ENCODE data around the gene BBC3.
"Not testable (repeated sequence)": the region's sequence is repeated elsewhere in the genome, so short reads cannot be mapped to it uniquely, and the experiment has no call there.

The BBC3 gene

GRCh38 chr19:47264629-47265028, 33.6 kb upstream of the BBC3 start:
- Mint-ChIP-seq H3K4me1 (peaks cover 15% of the 10 kb centered on the region), H3K4me3 (no peak overlapping the region), H3K27ac (no peak overlapping the region), H3K27me3 (no peaks in the 10 kb centered on the region), H3K9me3 (no peaks in the 10 kb centered on the region)
- no peak for DNase-seq
- peak; percentile 39 for ATAC-seq

DNA sequence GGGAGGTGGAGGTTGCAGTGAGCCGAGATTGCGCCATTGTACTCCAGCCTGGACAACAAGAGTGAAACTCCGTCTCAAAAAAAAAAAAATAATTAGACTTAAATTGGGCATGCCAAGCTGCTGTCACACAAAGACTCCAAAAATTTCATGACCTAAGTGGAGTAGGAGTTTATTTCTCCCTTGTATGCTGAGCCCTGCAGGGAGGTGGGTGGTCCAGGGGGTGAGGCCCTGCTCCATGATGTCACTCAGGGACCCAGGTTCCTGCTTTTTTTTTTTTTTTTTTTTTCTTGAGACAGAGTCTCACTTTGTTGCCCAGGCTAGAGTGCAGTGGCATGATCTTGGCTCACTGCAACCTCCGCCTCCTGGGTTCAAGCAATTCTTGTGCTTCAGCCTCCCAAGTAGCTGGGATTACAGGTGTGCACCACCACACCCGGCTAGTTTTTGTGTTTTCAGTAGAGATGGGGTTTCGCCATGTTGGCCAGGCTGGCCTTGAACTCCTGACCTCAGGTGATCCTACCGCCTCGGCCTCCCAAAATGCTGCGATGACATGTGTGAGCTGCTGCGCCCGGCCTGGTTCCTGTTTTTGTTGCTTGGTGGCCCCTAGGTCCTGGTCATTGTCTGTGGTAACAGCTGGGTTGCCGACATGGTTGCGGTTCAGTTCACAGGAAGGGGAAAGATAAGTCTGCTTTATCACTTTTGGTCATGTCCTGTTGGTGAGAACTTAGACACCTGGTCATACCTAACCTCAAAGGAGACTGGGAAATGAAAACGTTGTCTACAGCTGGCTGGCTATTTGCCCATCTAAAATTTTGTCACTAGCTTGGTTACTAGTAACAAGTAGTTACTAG, 31.2 kb upstream of the BBC3 start:
- not testable (repeated sequence) for H3K4me3 Mint-ChIP-seq, ATAC-seq, DNase-seq, H3K27me3 Mint-ChIP-seq, H3K9me3 Mint-ChIP-seq
- H3K4me1 Mint-ChIP-seq: peaks cover 39% of the 10 kb centered on the region
- H3K27ac Mint-ChIP-seq: peak overlapping the region in 1 of 2 donors; percentile 23

DNA sequence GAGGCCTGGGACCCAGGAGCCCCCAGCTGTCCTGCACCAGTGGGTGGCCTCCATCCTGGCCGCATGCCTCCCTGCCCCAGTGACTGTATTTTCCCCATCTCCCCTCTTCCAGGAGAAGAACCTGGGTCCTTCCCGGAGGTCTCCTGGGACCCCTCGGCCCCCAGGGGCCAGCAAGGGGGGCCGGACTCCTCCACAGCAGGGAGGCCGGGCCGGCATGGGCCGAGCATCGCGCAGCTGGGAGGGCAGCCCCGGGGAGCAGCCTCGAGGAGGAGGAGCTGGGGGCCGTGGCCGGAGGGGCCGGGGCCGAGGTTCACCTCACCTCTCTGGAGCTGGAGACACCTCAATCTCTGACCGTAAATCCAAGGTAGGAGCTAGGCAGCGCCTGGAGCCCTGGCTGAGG, 29.5 kb upstream of the BBC3 start:
- Mint-ChIP-seq H3K4me3 (no peak overlapping the region), H3K4me1 (peaks cover 50% of the 10 kb centered on the region), H3K9me3 (no peaks in the 10 kb centered on the region), H3K27ac (no peak overlapping the region), H3K27me3 (no peaks in the 10 kb centered on the region)
- DNase-seq: no peak
- no peak for ATAC-seq

GRCh38 chr19:47258895-47259555, 28.0 kb upstream of the BBC3 start:
- Mint-ChIP-seq H3K4me3 (peak overlapping the region in 1 of 2 donors; percentile 71), H3K4me1 (peaks cover 50% of the 10 kb centered on the region), H3K27me3 (no peaks in the 10 kb centered on the region), H3K9me3 (no peaks in the 10 kb centered on the region), H3K27ac (peak overlapping the region in 1 of 2 donors; percentile 68)
- ATAC-seq: no peak
- DNase-seq: no peak

- Mint-ChIP-seq H3K9me3 (no peaks in the 10 kb centered on the region), H3K27ac (peak overlapping the region; percentile 68 to 75), H3K27me3 (no peaks in the 10 kb centered on the region), H3K4me1 (peaks cover 50% of the 10 kb centered on the region), H3K4me3 (peak overlapping the region; percentile 71 to 87)
- DNase-seq (no peak), ATAC-seq (no peak)
Observed at GRCh38 chr19:47258434-47258833, 27.4 kb upstream of the BBC3 start.

DNA sequence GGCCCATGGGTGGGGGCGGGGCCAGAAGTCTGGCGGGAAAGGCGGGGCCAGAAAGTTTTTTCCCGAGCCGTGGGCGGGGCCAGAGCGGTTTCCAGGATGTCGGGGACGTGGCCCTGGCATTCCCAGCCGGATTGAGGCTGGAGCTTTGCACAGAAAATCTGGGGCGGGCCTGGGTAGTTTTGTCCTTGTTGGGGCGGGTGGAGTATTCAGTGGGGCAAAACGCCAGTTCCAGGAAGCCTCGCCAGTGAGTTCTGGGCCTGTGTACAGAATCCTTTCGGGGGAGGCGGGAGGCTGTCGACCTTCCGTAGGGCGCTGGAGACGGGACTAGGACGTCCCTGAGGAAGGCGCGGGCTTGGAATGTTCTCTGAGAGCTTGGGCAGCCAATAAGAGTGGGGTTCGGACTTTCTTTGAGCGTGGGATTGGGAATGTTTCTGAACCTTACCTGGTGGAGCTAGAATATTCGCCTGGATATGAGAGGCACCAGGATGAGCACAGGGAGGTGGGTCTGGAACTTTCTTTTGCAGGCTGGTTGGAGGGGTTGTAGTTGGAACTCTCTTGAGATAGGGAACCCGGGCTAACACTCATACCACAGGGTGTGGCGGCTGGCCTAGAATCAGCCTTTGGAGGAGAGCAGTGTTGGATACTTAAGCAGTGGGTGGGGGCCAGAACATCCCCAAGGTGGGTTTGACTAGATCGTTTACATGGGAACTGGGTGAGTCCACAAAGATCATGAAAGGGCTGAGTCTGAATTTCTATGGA, 26.6 kb upstream of the BBC3 start:
- ATAC-seq (peak; percentile 16), DNase-seq (no peak)
- Mint-ChIP-seq H3K27me3 (no peaks in the 10 kb centered on the region), H3K9me3 (no peaks in the 10 kb centered on the region), H3K4me1 (peaks cover 50% of the 10 kb centered on the region), H3K4me3 (peak overlapping the region; percentile 87 to 95), H3K27ac (peak overlapping the region; percentile 95 to 98)

GRCh38 chr19:47256693-47257410, 25.9 kb upstream of the BBC3 start:
- H3K4me1 Mint-ChIP-seq: peaks cover 50% of the 10 kb centered on the region
- peak overlapping the region; percentile 95 to 98 for H3K27ac Mint-ChIP-seq
- ATAC-seq: peak; percentile 89
- peak overlapping the region; percentile 87 to 95 for H3K4me3 Mint-ChIP-seq
- H3K9me3 Mint-ChIP-seq: no peaks in the 10 kb centered on the region
- no peaks in the 10 kb centered on the region for H3K27me3 Mint-ChIP-seq
- peak; percentile 100 for DNase-seq

DNA sequence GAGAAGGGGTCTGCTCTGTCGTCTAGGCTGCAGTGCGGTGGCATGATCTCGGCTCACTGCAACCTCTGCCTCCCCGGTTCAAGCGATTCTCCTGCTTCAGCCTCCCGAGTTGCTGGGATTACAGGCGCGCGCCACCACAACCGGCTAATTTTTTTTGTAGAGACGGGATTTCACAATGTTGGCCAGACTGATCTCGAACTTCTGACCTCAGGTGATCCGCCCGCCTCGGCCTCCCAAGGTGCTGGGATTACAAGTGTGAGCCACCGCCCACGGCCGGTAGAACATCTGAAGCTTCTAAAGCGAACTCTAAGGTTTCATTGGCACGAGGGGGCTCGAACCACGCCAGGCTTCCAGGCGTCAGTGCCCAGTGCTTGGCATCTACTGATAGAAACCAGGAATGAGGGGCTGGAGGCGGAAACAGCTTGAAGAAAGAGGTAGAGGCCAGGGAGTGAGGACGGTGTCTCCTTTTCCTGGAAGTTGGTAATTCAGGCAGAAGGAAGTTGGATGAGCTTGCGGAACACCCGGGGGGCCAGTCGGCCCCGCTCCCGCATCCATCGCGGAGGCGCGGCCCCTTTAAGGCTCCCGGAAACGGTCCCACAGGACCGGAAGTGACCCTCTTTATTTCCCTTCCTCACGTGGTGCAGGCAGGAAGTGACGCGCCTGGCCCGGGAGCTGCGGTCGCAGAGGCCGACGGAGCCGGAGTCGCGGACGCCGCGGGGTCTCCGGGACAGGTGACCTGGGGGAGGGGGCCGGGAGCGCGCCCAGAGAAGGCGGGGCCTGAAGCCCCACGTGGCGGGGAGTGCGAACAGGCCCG, 25.1 kb upstream of the BBC3 start, which contains the start of gene CCDC9:
Gene CCDC9, plus strand, starts transcription at position 647 of the 814 bp plus-strand sequence. CDS start 1,876 bp downstream, outside the sequence.
- ATAC-seq (peak; percentile 86), DNase-seq (peak; percentile 98 to 99)
- H3K27ac Mint-ChIP-seq: peak within 1 kb of the TSS; percentile 95 to 98
- H3K9me3 Mint-ChIP-seq: no peaks in the 10 kb centered on the region
- H3K4me3 Mint-ChIP-seq: peak within 1 kb of the TSS; percentile 87 to 95
- peaks cover 49% of the 10 kb centered on the region for H3K4me1 Mint-ChIP-seq
- H3K27me3 Mint-ChIP-seq: no peaks in the 10 kb centered on the region

GRCh38 chr19:47253970-47254369, 23.0 kb upstream of the BBC3 start:
- Mint-ChIP-seq H3K9me3 (no peaks in the 10 kb centered on the region), H3K27ac (peak overlapping the region in 1 of 2 donors; percentile 67), H3K4me3 (no peak overlapping the region), H3K27me3 (no peaks in the 10 kb centered on the region), H3K4me1 (peaks cover 35% of the 10 kb centered on the region)
- no peak for ATAC-seq
- DNase-seq: no peak

GRCh38 chr19:47253467-47253881, 22.5 kb upstream of the BBC3 start:
- no peak for DNase-seq
- H3K27me3 Mint-ChIP-seq: no peaks in the 10 kb centered on the region
- H3K27ac Mint-ChIP-seq: no peak overlapping the region

DNA sequence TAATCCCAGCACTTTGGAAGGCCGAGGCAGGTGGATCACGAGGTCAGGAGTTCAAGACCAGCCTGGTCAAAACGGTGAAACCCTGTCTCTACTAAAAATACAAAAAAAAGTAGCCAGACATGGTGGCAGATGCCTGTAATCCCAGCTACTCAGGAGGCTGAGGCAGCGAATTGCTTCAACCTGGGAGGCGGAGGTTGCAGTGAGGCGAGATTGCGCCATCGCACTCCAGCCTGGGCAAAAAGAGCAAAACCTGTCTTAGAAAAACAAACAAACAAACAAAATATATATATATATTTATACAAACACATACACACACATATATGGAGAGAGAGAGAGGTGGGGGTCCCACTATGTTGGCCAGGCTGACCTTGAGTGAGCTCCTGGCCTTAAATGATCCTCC, 22.0 kb upstream of the BBC3 start:
- H3K4me3 Mint-ChIP-seq, H3K27me3 Mint-ChIP-seq, H3K27ac Mint-ChIP-seq, DNase-seq, ATAC-seq, H3K9me3 Mint-ChIP-seq: not testable (repeated sequence)
- peaks cover 25% of the 10 kb centered on the region for H3K4me1 Mint-ChIP-seq

More at GRCh38 chr19:47253467-47253881, 22.5 kb upstream of the BBC3 start:
- ATAC-seq: no peak
- H3K4me3 Mint-ChIP-seq: no peak overlapping the region
- no peaks in the 10 kb centered on the region for H3K9me3 Mint-ChIP-seq
- H3K4me1 Mint-ChIP-seq: peaks cover 30% of the 10 kb centered on the region

DNA sequence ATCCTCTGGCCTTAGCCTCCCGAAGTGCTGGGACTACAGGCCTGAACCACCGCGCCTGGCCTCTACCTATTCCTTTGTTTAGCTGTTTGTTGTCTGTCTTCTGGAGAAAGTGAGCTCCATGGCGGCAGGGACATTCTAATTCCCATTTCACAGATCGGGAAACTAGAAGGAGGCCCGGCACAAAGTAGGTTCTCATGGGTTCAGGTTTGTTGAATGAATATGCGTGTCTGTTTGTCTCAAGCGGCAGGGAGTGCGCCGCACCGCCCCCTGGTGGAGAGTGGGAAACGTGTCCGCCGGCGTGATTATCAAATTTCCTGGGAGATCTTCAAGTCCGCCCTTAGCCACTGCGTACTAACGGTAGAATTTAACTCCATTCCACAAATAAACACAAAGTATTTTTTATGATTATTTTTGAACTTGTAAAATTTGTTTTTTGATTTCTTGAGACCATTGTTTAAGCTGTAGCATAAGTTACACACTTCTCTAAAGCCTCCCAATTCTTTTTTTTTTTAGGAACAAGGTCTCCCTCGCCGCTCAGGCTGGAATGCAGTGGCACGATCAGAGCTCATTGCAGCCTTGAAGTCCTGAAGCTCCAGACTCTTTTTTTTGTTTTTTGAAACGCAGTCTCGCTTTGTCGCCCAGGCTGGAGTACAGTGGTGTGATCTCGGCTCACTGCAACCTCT, 16.4 kb upstream of the BBC3 start:
- Mint-ChIP-seq H3K4me3 (peak overlapping the region in 1 of 2 donors; percentile 37), H3K27ac (no peak overlapping the region), H3K27me3 (no peaks in the 10 kb centered on the region), H3K4me1 (peaks cover 13% of the 10 kb centered on the region), H3K9me3 (no peaks in the 10 kb centered on the region)
- ATAC-seq (no peak), DNase-seq (peak; percentile 75 to 81)

- ATAC-seq: peak; percentile 84
- Mint-ChIP-seq H3K4me3 (peak overlapping the region; percentile 90 to 97), H3K9me3 (no peaks in the 10 kb centered on the region), H3K4me1 (peaks cover 10% of the 10 kb centered on the region), H3K27me3 (peaks cover 3% of the 10 kb centered on the region), H3K27ac (peak overlapping the region; percentile 99 to 100)
- DNase-seq: peak; percentile 98 to 100
Observed at GRCh38 chr19:47243776-47244547, 13.0 kb upstream of the BBC3 start.
